Measurements from ENCODE around the gene MRPL24. TPM values are rescaled to one million over a fixed set of nuclear protein-coding genes. Genes with fewer than 3 reads are reported as not detected.
A peak's percentile ranks its signal among the peaks of the same experiment; 100 is the strongest.

Gene MRPL24
- total and polyA plus RNA-seq, 2 of the 13 experiments (the other 11 are each of a cell fraction or from before 2014, with no cell fraction given) = 38.1 to 42.9 TPM

GRCh38 chr1:156751757-156752481 is 11.0 kb upstream of the MRPL24 start (continued):
- TF ChIP-seq ZNF318 (CRISPR knock-in tag; IDR thresholded peaks at IDR 0.05) = 0 out of 2 replicates have a peak, but pooled peaks have one; percentile 33
- TF ChIP-seq TOPORS (CRISPR knock-in tag; IDR thresholded peaks at IDR 0.05) = peak; percentile 56; the same call in 1 of the 2 replicates
- TF ChIP-seq SRY (CRISPR knock-in tag; IDR thresholded peaks at IDR 0.05) = peak; percentile 75; the same call in 1 of the 2 replicates
- no peak for TF ChIP-seq ZNF781 (CRISPR knock-in tag; IDR thresholded peaks at IDR 0.05; ENCODE audit: borderline replicate concordance, not compliant biosample characterization)
- TF ChIP-seq ZNF296 (CRISPR knock-in tag; conservative IDR thresholded peaks at IDR 0.05) = no peak
- TF ChIP-seq NR2C2 (CRISPR knock-in tag; IDR thresholded peaks at IDR 0.05; ENCODE audit: borderline replicate concordance) = peak; percentile 50
- TF ChIP-seq IKZF4 (CRISPR knock-in tag; IDR thresholded peaks at IDR 0.05; ENCODE audit: borderline replicate concordance, low read depth, not compliant biosample characterization) = no peak
- 0 out of 2 replicates have a peak, but pooled peaks have one; percentile 56 for TF ChIP-seq KLF15 (CRISPR knock-in tag; IDR thresholded peaks at IDR 0.05; ENCODE audit: borderline replicate concordance)
- TF ChIP-seq ZNF746 (CRISPR knock-in tag; IDR thresholded peaks at IDR 0.05) = peak; percentile 95
- peak; percentile 55; the same call in 1 of the 2 replicates for TF ChIP-seq CREBL2 (CRISPR knock-in tag; IDR thresholded peaks at IDR 0.05; ENCODE audit: borderline replicate concordance)
- TF ChIP-seq RBFOX2 (IDR thresholded peaks at IDR 0.05; ENCODE audit: low read depth, low read length) = peak; percentile 79
- TF ChIP-seq JUN (CRISPR knock-in tag; IDR thresholded peaks at IDR 0.05) = no peak
- TF ChIP-seq NFIC (IDR thresholded peaks at IDR 0.05; ENCODE audit: low read length) = no peak
- 0 out of 2 replicates have a peak, but pooled peaks have one; percentile 55 for TF ChIP-seq ZBTB39 (CRISPR knock-in tag; IDR thresholded peaks at IDR 0.05)
- TF ChIP-seq ZNF317 (CRISPR knock-in tag; IDR thresholded peaks at IDR 0.05) = no peak
- TF ChIP-seq SMC3 (IDR thresholded peaks at IDR 0.05; ENCODE audit: low read length) = no peak
- no peak for TF ChIP-seq KDM6A (CRISPR knock-in tag; IDR thresholded peaks at IDR 0.05; ENCODE audit: low read depth)
- no peak for TF ChIP-seq ZNF251 (CRISPR knock-in tag; IDR thresholded peaks at IDR 0.05)
- no peak for TF ChIP-seq NFIB (CRISPR knock-in tag; IDR thresholded peaks at IDR 0.05; ENCODE audit: borderline replicate concordance)

All from HepG2 (cell line).